ENCODE results near the gene SLC34A1. TPM values are rescaled to one million over a fixed set of nuclear protein-coding genes. Genes with fewer than 3 reads are reported as not detected.

SLC34A1 gene
- polyA plus RNA-seq, 3 donors: not detected

DNA sequence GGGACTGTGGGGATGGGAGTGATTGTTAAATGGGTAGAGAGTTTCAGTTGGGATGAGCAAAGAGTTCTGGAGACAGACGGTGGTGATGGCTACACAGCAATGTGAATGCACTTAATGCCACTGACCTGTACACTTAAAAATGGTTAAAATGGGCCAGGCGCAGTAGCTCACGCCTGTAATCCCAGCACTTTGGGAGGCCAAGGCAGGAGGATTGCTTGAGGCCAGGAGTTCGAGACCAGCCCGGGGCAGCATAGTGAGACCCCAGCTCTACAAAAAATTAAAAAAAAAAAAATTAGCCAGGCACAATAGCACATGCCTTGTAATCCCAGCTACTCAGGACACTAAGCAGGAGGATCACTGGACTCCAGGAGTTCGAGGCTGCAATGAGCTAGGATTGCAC, 40.5 kb upstream of the SLC34A1 start:
- Mint-ChIP-seq H3K36me3 (peaks cover 53 to 84% of the 10 kb centered on the region in 2 donors), H3K9me3 (peaks cover 0 to 1% (median 0%) of the 10 kb centered on the region in 7 donors), H3K4me3 (no peak overlapping the region), H3K27ac (no peak overlapping the region), H3K27me3 (ENCODE audit: low read depth in 3 of 3) (peaks cover 0 to 2% (median 0%) of the 10 kb centered on the region in 3 donors), H3K4me1 (peaks cover 10% of the 10 kb centered on the region)
- H3K9ac ChIP-seq (ENCODE audit: insufficient read depth, low read length, poor library complexity, severe bottlenecking): no peak overlapping the region
- no peak overlapping the region for H3K4me3 ChIP-seq (replicated peaks in 1 of 3; ENCODE audit: low read depth in 2 of 3, low read length in 3 of 3)
- peaks cover 91% of the 10 kb centered on the region for H3K79me2 ChIP-seq (ENCODE audit: insufficient read depth, low read length)
- no peaks in the 10 kb centered on the region for H3K27me3 ChIP-seq (ENCODE audit: control insufficient read depth in 2 of 2, insufficient read depth in 2 of 2, low read length in 2 of 2)
- DNase-seq: no peak
- intact Hi-C loops (cut with micrococcal nuclease): no loop called here
- no peak overlapping the region for H2AFZ ChIP-seq (ENCODE audit: insufficient read depth, low read depth, low read length, poor library complexity, severe bottlenecking)
- no peak overlapping the region for H3K27ac ChIP-seq (ENCODE audit: low read depth in 1 of 2, low read length in 2 of 2)
- H3K4me1 ChIP-seq (ENCODE audit: control insufficient read depth in 1 of 2, insufficient read depth in 2 of 2, low read length in 2 of 2): peaks cover 0 to 1% of the 10 kb centered on the region in 2 donors
- WGBS (ENCODE audit: insufficient coverage): 100% methylated on average over 1 of the region's 6 CpGs
- TF ChIP-seq, protein P1, sequence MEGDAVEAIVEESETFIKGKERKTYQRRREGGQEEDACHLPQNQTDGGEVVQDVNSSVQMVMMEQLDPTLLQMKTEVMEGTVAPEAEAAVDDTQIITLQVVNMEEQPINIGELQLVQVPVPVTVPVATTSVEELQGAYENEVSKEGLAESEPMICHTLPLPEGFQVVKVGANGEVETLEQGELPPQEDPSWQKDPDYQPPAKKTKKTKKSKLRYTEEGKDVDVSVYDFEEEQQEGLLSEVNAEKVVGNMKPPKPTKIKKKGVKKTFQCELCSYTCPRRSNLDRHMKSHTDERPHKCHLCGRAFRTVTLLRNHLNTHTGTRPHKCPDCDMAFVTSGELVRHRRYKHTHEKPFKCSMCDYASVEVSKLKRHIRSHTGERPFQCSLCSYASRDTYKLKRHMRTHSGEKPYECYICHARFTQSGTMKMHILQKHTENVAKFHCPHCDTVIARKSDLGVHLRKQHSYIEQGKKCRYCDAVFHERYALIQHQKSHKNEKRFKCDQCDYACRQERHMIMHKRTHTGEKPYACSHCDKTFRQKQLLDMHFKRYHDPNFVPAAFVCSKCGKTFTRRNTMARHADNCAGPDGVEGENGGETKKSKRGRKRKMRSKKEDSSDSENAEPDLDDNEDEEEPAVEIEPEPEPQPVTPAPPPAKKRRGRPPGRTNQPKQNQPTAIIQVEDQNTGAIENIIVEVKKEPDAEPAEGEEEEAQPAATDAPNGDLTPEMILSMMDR (IDR thresholded peaks at IDR 0.05): no peak
- peaks cover 49 to 77% of the 10 kb centered on the region in 2 donors for H3K36me3 ChIP-seq (replicated peaks in 1 of 2; ENCODE audit: control insufficient read depth in 1 of 2, insufficient read depth in 2 of 2, low read length in 2 of 2)
- H3K9me3 ChIP-seq (replicated peaks in 1 of 2; ENCODE audit: control insufficient read depth in 1 of 2, insufficient read depth in 1 of 2, low read length in 2 of 2): no peaks in the 10 kb centered on the region
- H3K4me2 ChIP-seq (replicated peaks; ENCODE audit: extremely low read depth, low read length, poor library complexity, severe bottlenecking): no peak overlapping the region
- H4K20me1 ChIP-seq (ENCODE audit: insufficient read depth, low read length): peaks cover 89% of the 10 kb centered on the region

DNA sequence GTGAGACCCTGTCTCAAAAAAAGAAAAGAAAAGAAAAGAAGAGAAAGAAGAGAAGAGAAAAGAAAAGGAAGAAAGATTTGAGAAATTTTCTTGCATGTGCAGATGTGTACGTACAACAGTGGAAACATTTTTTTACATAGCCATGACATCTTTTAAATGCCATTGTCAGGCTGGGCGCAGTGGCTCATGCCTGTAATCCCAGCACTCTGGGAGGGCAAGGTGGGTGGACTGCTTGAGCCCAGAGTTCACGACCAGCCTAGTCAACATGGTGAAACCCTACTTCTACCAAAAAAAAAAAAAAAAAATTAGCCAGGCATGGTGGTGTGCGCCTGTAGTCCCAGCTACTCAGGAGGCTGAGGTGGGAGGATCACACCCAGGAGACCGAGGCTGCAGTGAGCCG, 39.3 kb upstream of the SLC34A1 start:
- peaks cover 18% of the 10 kb centered on the region for H3K4me1 Mint-ChIP-seq
- no peak overlapping the region for H3K4me3 Mint-ChIP-seq
- peaks cover 47 to 77% of the 10 kb centered on the region in 2 donors for H3K36me3 ChIP-seq (replicated peaks in 1 of 2; ENCODE audit: control insufficient read depth in 1 of 2, insufficient read depth in 2 of 2, low read length in 2 of 2)
- no peak overlapping the region for H2AFZ ChIP-seq (ENCODE audit: insufficient read depth, low read depth, low read length, poor library complexity, severe bottlenecking)
- no peak overlapping the region for H3K4me3 ChIP-seq (replicated peaks in 1 of 3; ENCODE audit: low read depth in 2 of 3, low read length in 3 of 3)
- intact Hi-C loops (cut with micrococcal nuclease): loop anchor here in 1 of 2 donors (5.0 kb wide), 1 partner anchor 33 kb away; the partner anchor contains the start of gene MXD3
- TF ChIP-seq, protein P1 (IDR thresholded peaks at IDR 0.05): no peak
- peaks cover 92% of the 10 kb centered on the region for H3K79me2 ChIP-seq (ENCODE audit: insufficient read depth, low read length)
- peaks cover 6 to 12% of the 10 kb centered on the region in 2 donors for H3K4me1 ChIP-seq (ENCODE audit: control insufficient read depth in 1 of 2, insufficient read depth in 2 of 2, low read length in 2 of 2)
- H3K4me2 ChIP-seq (replicated peaks; ENCODE audit: extremely low read depth, low read length, poor library complexity, severe bottlenecking): no peak overlapping the region
- H3K27me3 Mint-ChIP-seq (ENCODE audit: low read depth in 3 of 3): peaks cover 0 to 2% (median 0%) of the 10 kb centered on the region in 3 donors
- H4K20me1 ChIP-seq (ENCODE audit: insufficient read depth, low read length): peaks cover 89% of the 10 kb centered on the region
- no peak overlapping the region for H3K9ac ChIP-seq (ENCODE audit: insufficient read depth, low read length, poor library complexity, severe bottlenecking)
- DNase-seq: no peak
- no peak overlapping the region for H3K27ac ChIP-seq (ENCODE audit: low read depth in 1 of 2, low read length in 2 of 2)
- WGBS (ENCODE audit: insufficient coverage): no CpG with 5 or more reads among the region's 6 CpGs
- no peaks in the 10 kb centered on the region for H3K27me3 ChIP-seq (ENCODE audit: control insufficient read depth in 2 of 2, insufficient read depth in 2 of 2, low read length in 2 of 2)
- H3K9me3 ChIP-seq (replicated peaks in 1 of 2; ENCODE audit: control insufficient read depth in 1 of 2, insufficient read depth in 1 of 2, low read length in 2 of 2): no peaks in the 10 kb centered on the region
- H3K9me3 Mint-ChIP-seq: peaks cover 0 to 1% (median 0%) of the 10 kb centered on the region in 7 donors
- peaks cover 52 to 81% of the 10 kb centered on the region in 2 donors for H3K36me3 Mint-ChIP-seq
- no peak overlapping the region for H3K27ac Mint-ChIP-seq

All from CD14-positive monocyte (primary cell).